HCT116 (cell line): ENCODE measurements around the gene FGGY. TPM values are rescaled to one million over a fixed set of nuclear protein-coding genes. Genes with fewer than 3 reads are reported as not detected.

ENCODE experiments used
- ATAC-seq: fragments of 200-7000 bp; cut with Tn5 transposase; 2 replicates; pipeline ENCODE4 v1.9.1; 2020; ENCODE audit warnings: mild to moderate bottlenecking, moderate library complexity
- BruUV-seq: library from RNA; stranded (reverse); fragments of 400-500 nt; replicated peaks from 2 replicates; lab custom pipeline; 2021; lab: Mats Ljungman, UMichigan
- CTCF ChIA-PET: fragments of 300-600 bp; sonication (Branson Sonifier 250); formaldehyde crosslinking; loops from one replicate; lab custom pipeline; 2021; ENCODE audit warnings: antibody characterized with exemption; lab: Charles Lee
- POLR2A ChIA-PET: fragments of 300-600, 350-600 bp; sonication (Branson Sonifier 250); formaldehyde crosslinking; loops from one replicate; lab custom pipeline; 2021; ENCODE audit warnings: antibody characterized with exemption; lab: Charles Lee
- RAD21 ChIA-PET, 2 experiments: fragments of 300-600 bp; sonication (Branson Sonifier 250); formaldehyde crosslinking; loops; one replicate each; lab custom pipeline; 2023; ENCODE audit warnings: low total read pairs in 2 of 2; ENCODE audit not compliant: uncharacterized antibody in 2 of 2, unreplicated experiment in 2 of 2, low non-redundant PET in 1 of 2; lab: Charles Lee
- DNase-seq: peaks from one replicate; pipeline ENCODE4 v3.0.0-alpha.2; 2010; ENCODE audit warnings: low read depth, low spot score
- H2AFZ ChIP-seq: fragments of 200-600 bp; shearing (Covaris generic), sonication (generic); 2 replicates; pipeline ENCODE4 v1.6.1; 2017; ENCODE audit warnings: low read depth, mixed run types, mixed read lengths, antibody characterized with exemption, low read length; ENCODE audit not compliant: poor library complexity, severe bottlenecking
- H3K27ac ChIP-seq: 2 replicates; pipeline ENCODE4 v1.5.1; 2012; ENCODE audit warnings: low read depth, low read length
- H3K27me3 ChIP-seq: fragments of 200-600 bp; sonication (generic); 2 replicates; pipeline ENCODE4 v1.6.1; 2016; ENCODE audit warnings: mixed run types, low read length, mixed read lengths; ENCODE audit not compliant: insufficient read depth
- H3K36me3 ChIP-seq, 2 experiments: fragments of 200-500 bp in 1 of 2; fragments of 200-600 bp in 1 of 2; sonication (Bioruptor generic) in 1 of 2; sonication (generic) in 1 of 2; 2 replicates each; pipeline versions ENCODE4 v1.5.1 to v1.6.1; 2014 to 2016; ENCODE audit warnings: low read length in 2 of 2, inconsistent platforms in 1 of 2, mixed read lengths in 1 of 2, mixed run types in 1 of 2; ENCODE audit not compliant: insufficient read depth in 2 of 2, control insufficient read depth in 1 of 2
- H3K4me1 ChIP-seq, 2 experiments: fragments of 200-600 bp in 1 of 2; sonication (generic) in 1 of 2; 2 replicates each; pipeline versions ENCODE4 v1.5.1 to v1.6.1; 2012 to 2017; ENCODE audit warnings: low read length in 2 of 2, inconsistent platforms in 1 of 2, mild to moderate bottlenecking in 1 of 2, mixed read lengths in 1 of 2, mixed run types in 1 of 2, moderate library complexity in 1 of 2; ENCODE audit not compliant: insufficient read depth in 2 of 2, control insufficient read depth in 1 of 2
- H3K4me2 ChIP-seq: fragments of 200-600 bp; sonication (generic); 2 replicates; pipeline ENCODE4 v1.6.1; 2017; ENCODE audit warnings: mixed run types, low read length, mixed read lengths
- H3K4me3 ChIP-seq, 2 experiments: fragments of 200-600 bp in 1 of 2; sonication (generic) in 1 of 2; replicated peaks in 1 of 2; 2 replicates each; pipeline ENCODE4 v1.5.1; 2011 to 2016; ENCODE audit warnings: low read length in 2 of 2, control low read depth in 1 of 2, low read depth in 1 of 2, mild to moderate bottlenecking in 1 of 2, mixed read lengths in 1 of 2, mixed run types in 1 of 2
- H3K79me2 ChIP-seq: fragments of 200-600 bp; sonication (generic); 2 replicates; pipeline ENCODE4 v1.6.1; 2017; ENCODE audit warnings: mild to moderate bottlenecking, mixed run types, low read length, moderate library complexity, mixed read lengths; ENCODE audit not compliant: insufficient read depth
- H3K9ac ChIP-seq: fragments of 200-600 bp; sonication (generic); 2 replicates; pipeline ENCODE4 v1.6.1; 2016; ENCODE audit warnings: low read length, mixed read lengths
- H3K9me2 ChIP-seq: fragments of 200-600 bp; sonication (generic), shearing (Covaris generic); 2 replicates; pipeline ENCODE4 v1.6.1; 2017; ENCODE audit warnings: mixed run types, mild to moderate bottlenecking, moderate library complexity; ENCODE audit not compliant: insufficient read depth
- H3K9me3 ChIP-seq, 2 experiments: fragments of 200-500 bp in 1 of 2; fragments of 200-600 bp in 1 of 2; sonication (Bioruptor generic) in 1 of 2; sonication (generic) in 1 of 2; 2 replicates each; pipeline ENCODE4 v1.6.1; 2014 to 2017; ENCODE audit warnings: low read length in 2 of 2, mixed read lengths in 2 of 2, inconsistent platforms in 1 of 2, low read depth in 1 of 2, mild to moderate bottlenecking in 1 of 2, mixed run types in 1 of 2, moderate library complexity in 1 of 2; ENCODE audit not compliant: control insufficient read depth in 1 of 2, insufficient read depth in 1 of 2
- H4K20me1 ChIP-seq: fragments of 200-600 bp; sonication (generic), shearing (Covaris generic); 2 replicates; pipeline ENCODE4 v1.6.1; 2017; ENCODE audit warnings: mixed run types, mild to moderate bottlenecking, moderate library complexity; ENCODE audit not compliant: insufficient read depth
- ATF3 ChIP-seq: IDR thresholded peaks from 2 replicates; pipeline ENCODE4 v1.6.1; 2012
- CBX3 ChIP-seq: IDR thresholded peaks from 2 replicates; pipeline ENCODE4 v1.6.1; 2012; ENCODE audit warnings: low read depth
- CEBPB ChIP-seq: IDR thresholded peaks from 2 replicates; pipeline ENCODE4 v1.6.1; 2012; ENCODE audit warnings: low read depth
- CTCF ChIP-seq, 3 experiments: fragments of 200-600 bp in 1 of 3; sonication (generic) in 1 of 3; IDR thresholded peaks in 2 of 3; conservative IDR thresholded peaks in 1 of 3; 2 replicates each; pipeline ENCODE4 v1.5.1; 2012 to 2017; ENCODE audit warnings: low read depth in 2 of 3, low read length in 2 of 3, antibody characterized with exemption in 1 of 3, borderline replicate concordance in 1 of 3, control low read depth in 1 of 3, mild to moderate bottlenecking in 1 of 3, mixed read lengths in 1 of 3, mixed run types in 1 of 3, moderate library complexity in 1 of 3; ENCODE audit not compliant: insufficient read depth in 1 of 3
- EGR1 ChIP-seq: IDR thresholded peaks from 2 replicates; pipeline ENCODE4 v1.6.1; 2012; ENCODE audit warnings: low read depth
- ELF1 ChIP-seq: IDR thresholded peaks from 2 replicates; pipeline ENCODE4 v1.6.1; 2012; ENCODE audit warnings: low read depth, borderline replicate concordance
- EZH2phosphoT487 ChIP-seq: fragments of 200-600 bp; IDR thresholded peaks from 2 replicates; pipeline ENCODE4 v1.6.1; 2018; ENCODE audit warnings: antibody characterized with exemption, borderline replicate concordance
- FOSL1 ChIP-seq: IDR thresholded peaks from 2 replicates; pipeline ENCODE4 v1.6.1; 2012; ENCODE audit warnings: low read depth
- JUND ChIP-seq: IDR thresholded peaks from 2 replicates; pipeline ENCODE4 v1.6.1; 2012
- MAX ChIP-seq: IDR thresholded peaks from 2 replicates; pipeline ENCODE4 v1.6.1; 2012
- POLR2A ChIP-seq: IDR thresholded peaks from 2 replicates; pipeline ENCODE4 v1.7.0; 2011; ENCODE audit warnings: borderline replicate concordance; ENCODE audit not compliant: insufficient read depth, insufficient read length; ENCODE audit errors: extremely low read depth
- RAD21 ChIP-seq: IDR thresholded peaks from 2 replicates; pipeline ENCODE4 v1.6.1; 2012; ENCODE audit warnings: low read depth, mild to moderate bottlenecking
- REST ChIP-seq: IDR thresholded peaks from 2 replicates; pipeline ENCODE4 v1.6.1; 2012; ENCODE audit warnings: low read depth
- SIN3A ChIP-seq: IDR thresholded peaks from 2 replicates; pipeline ENCODE4 v1.6.1; 2012; ENCODE audit warnings: low read depth
- SP1 ChIP-seq: IDR thresholded peaks from 2 replicates; pipeline ENCODE4 v1.6.1; 2012; ENCODE audit warnings: low read depth
- SRF ChIP-seq: IDR thresholded peaks from 2 replicates; pipeline ENCODE4 v1.6.1; 2012; ENCODE audit warnings: low read depth
- YY1 ChIP-seq: IDR thresholded peaks from 2 replicates; pipeline ENCODE4 v1.6.1; 2011; ENCODE audit warnings: low read length, low read depth, moderate library complexity, mild to moderate bottlenecking; ENCODE audit not compliant: insufficient replicate concordance; ENCODE audit errors: extremely low read depth
- ZBTB33 ChIP-seq: IDR thresholded peaks from 2 replicates; pipeline ENCODE4 v1.6.1; 2011; ENCODE audit warnings: mild to moderate bottlenecking, low read length, moderate library complexity; ENCODE audit not compliant: insufficient replicate concordance; ENCODE audit errors: extremely low read depth
- ZFX ChIP-seq: fragments of 450-650 bp; IDR thresholded peaks from 2 replicates; pipeline ENCODE4 v1.6.1; 2017
- ZNF274 ChIP-seq: fragments of 200-500 bp; sonication (Bioruptor generic); IDR thresholded peaks from 2 replicates; pipeline ENCODE4 v1.6.1; 2014; ENCODE audit warnings: mild to moderate bottlenecking, low read depth, low read length, inconsistent platforms
- intact Hi-C: fragments of 100-400 bp; cut with micrococcal nuclease; formaldehyde crosslinking; loops from 2 replicates; pipeline ENCODE4 v1.10.0; 2022
- total RNA-seq: library from RNA; stranded (reverse); gene quantifications from one replicate; pipeline ENCODE4 v1.2.1, GENCODE V29; 2021; ENCODE audit not compliant: unreplicated experiment

Gene FGGY
- total RNA-seq, 1 experiment from 2014 or later, result 10.6 TPM

- Histone ChIP-seq H3K4me1 (peaks cover 11 to 23% of the 10 kb centered on the region in 2 experiments; a peak in 3 of 4 replicates), H3K4me3 (no peak overlapping the region), H3K9me2 (no peaks in the 10 kb centered on the region), H4K20me1 (no peaks in the 10 kb centered on the region), H3K27ac (no peak overlapping the region), H3K4me2 (peak overlapping the region; percentile 43), H2AFZ (no peak overlapping the region), H3K9ac (no peak overlapping the region), H3K9me3 (peaks cover 0 to 7% of the 10 kb centered on the region in 2 experiments; a peak in 1 of 4 replicates), H3K36me3 (no peaks in the 10 kb centered on the region), H3K79me2 (no peaks in the 10 kb centered on the region), H3K27me3 (no peaks in the 10 kb centered on the region)
- ChIA-PET RAD21 (no interaction called here), CTCF (interaction anchor here (1.1 kb wide), 1 partner anchor 26 kb away, joined by 4 read pairs; no protein-coding TSS in a partner anchor), POLR2A (no interaction called here)
- intact Hi-C loops, result loop anchor here (10.0 kb wide), 1 partner anchor 248 kb away; no protein-coding TSS in a partner anchor
- BruUV-seq, result no TSS peak
- DNase-seq, result peak; percentile 56
- peak; percentile 93 for ATAC-seq
- TF ChIP-seq SRF (0 out of 2 replicates have a peak, but pooled peaks have one; percentile 45), POLR2A (no peak), ZBTB33 (no peak), JUND (peak; percentile 92), FOSL1 (peak; percentile 96), YY1 (no peak), SIN3A (peak; percentile 59; the same call in 1 of the 2 replicates), ZFX (no peak), EGR1 (no peak), SP1 (peak; percentile 80), MAX (peak; percentile 95), ATF3 (no peak), CEBPB (peak; percentile 40; the same call in 1 of the 2 replicates), REST (no peak), RAD21 (0 out of 2 replicates have a peak, but pooled peaks have one; percentile 11), CBX3 (peak; percentile 98), ELF1 (no peak), EZH2phosphoT487 (no peak), CTCF (IDR thresholded peaks at IDR 0.05 in 2 of 3, conservative IDR thresholded peaks at IDR 0.05 in 1 of 3; ENCODE audit: borderline replicate concordance in 1 of 3, insufficient read depth in 1 of 3, low read depth in 2 of 3, low read length in 2 of 3) (no peak), ZNF274 (no peak)
Measured at GRCh38 chr1:59672851-59673572, 376.1 kb downstream of the FGGY start.
